ENCODE data around the gene ZNF106. TPM values are rescaled to one million over a fixed set of nuclear protein-coding genes. Genes with fewer than 3 reads are reported as not detected.
A peak's percentile ranks its signal among the peaks of the same experiment; 100 is the strongest.

ZNF106 gene
- total RNA-seq, 1 experiment from 2014 or later = 61.4 TPM

DNA sequence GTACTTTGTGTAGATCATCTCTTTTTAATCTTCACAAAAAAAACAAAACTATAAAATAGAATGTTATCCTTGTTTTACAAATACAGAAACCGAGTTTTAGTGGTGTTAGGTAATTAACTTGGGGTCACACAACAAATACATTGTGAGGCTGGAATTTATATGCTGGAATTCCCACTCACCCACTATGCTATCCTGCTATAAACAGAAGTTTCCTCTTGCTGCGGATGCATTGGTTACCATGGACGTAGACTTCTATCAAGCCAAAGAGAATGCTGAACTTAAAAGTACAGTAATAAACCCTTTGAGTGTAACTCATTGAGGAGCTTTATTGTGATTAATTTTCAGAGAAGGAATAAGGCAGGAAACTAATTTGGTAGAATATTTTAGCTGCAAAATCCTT, 13.7 kb upstream of the ZNF106 start:
- H3K9me3 Mint-ChIP-seq (ENCODE audit: unreplicated experiment) = no peaks in the 10 kb centered on the region
- no peak for DNase-seq (ENCODE audit: unreplicated experiment)
- H3K27me3 Mint-ChIP-seq (ENCODE audit: insufficient read depth, unreplicated experiment) = no peaks in the 10 kb centered on the region
- POLR2A ChIA-PET = interaction anchor here (0.6 to 2.3 kb wide), 5 partner anchors 8 to 90 kb away, joined by 3 to 11 read pairs (median 5); partner anchors contain the start of genes SNAP23 and ZNF106
- CTCF ChIA-PET = interaction anchor here (1.3 kb wide), 1 partner anchor 10 kb away, joined by 4 read pairs; no protein-coding TSS in a partner anchor
- BruUV-seq (replicated peaks) = no TSS peak
- no peak overlapping the region for H3K27ac Mint-ChIP-seq (ENCODE audit: low read depth, unreplicated experiment)
- TF ChIP-seq, protein P1, sequence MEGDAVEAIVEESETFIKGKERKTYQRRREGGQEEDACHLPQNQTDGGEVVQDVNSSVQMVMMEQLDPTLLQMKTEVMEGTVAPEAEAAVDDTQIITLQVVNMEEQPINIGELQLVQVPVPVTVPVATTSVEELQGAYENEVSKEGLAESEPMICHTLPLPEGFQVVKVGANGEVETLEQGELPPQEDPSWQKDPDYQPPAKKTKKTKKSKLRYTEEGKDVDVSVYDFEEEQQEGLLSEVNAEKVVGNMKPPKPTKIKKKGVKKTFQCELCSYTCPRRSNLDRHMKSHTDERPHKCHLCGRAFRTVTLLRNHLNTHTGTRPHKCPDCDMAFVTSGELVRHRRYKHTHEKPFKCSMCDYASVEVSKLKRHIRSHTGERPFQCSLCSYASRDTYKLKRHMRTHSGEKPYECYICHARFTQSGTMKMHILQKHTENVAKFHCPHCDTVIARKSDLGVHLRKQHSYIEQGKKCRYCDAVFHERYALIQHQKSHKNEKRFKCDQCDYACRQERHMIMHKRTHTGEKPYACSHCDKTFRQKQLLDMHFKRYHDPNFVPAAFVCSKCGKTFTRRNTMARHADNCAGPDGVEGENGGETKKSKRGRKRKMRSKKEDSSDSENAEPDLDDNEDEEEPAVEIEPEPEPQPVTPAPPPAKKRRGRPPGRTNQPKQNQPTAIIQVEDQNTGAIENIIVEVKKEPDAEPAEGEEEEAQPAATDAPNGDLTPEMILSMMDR (IDR thresholded peaks at IDR 0.05; ENCODE audit: unreplicated experiment) = no peak
- H3K36me3 Mint-ChIP-seq (ENCODE audit: insufficient read depth, unreplicated experiment) = peaks cover 16% of the 10 kb centered on the region
- no peak overlapping the region for H3K4me3 Mint-ChIP-seq (ENCODE audit: unreplicated experiment)
- intact Hi-C loops (cut with micrococcal nuclease) = no loop called here
- H3K4me1 Mint-ChIP-seq (ENCODE audit: insufficient read depth, unreplicated experiment) = no peaks in the 10 kb centered on the region

- intact Hi-C loops (cut with micrococcal nuclease) = no loop called here
Measured at GRCh38 chr15:42503825-42504224, 12.9 kb upstream of the ZNF106 start.

DNA sequence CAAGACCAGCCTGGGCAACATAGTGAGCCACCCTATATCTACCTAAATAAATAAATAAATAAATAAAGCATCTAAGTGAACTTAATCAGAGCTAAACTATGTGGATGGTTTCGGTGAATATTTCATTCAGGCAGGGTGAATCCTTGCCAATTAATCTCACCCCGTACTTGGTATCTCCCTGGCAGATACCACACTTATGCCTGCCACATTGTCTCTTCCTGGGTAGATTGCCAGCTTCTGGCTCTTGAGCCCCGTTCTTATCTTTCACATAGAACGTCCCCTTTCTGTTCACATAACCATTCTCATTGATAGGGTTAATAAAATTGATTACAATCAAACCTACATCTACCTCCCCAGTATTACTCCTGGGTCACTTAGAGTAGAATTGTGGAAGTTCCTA, 11.5 kb upstream of the ZNF106 start:
- no peak overlapping the region for H3K4me3 Mint-ChIP-seq (ENCODE audit: unreplicated experiment)
- peaks cover 8% of the 10 kb centered on the region for H3K36me3 Mint-ChIP-seq (ENCODE audit: insufficient read depth, unreplicated experiment)
- TF ChIP-seq, protein P1 (IDR thresholded peaks at IDR 0.05; ENCODE audit: unreplicated experiment) = no peak
- H3K27ac Mint-ChIP-seq (ENCODE audit: low read depth, unreplicated experiment) = no peak overlapping the region
- intact Hi-C loops (cut with micrococcal nuclease) = no loop called here
- DNase-seq (ENCODE audit: unreplicated experiment) = no peak
- no peaks in the 10 kb centered on the region for H3K9me3 Mint-ChIP-seq (ENCODE audit: unreplicated experiment)
- POLR2A ChIA-PET = interaction anchor here (0.6 to 1.7 kb wide), 4 partner anchors 10 to 146 kb away, joined by 3 to 5 read pairs (median 4); partner anchors contain the start of genes HAUS2 and LRRC57
- no peaks in the 10 kb centered on the region for H3K4me1 Mint-ChIP-seq (ENCODE audit: insufficient read depth, unreplicated experiment)
- CTCF ChIA-PET = no interaction called here
- BruUV-seq (replicated peaks) = no TSS peak
- no peaks in the 10 kb centered on the region for H3K27me3 Mint-ChIP-seq (ENCODE audit: insufficient read depth, unreplicated experiment)

More at GRCh38 chr15:42503825-42504224, 12.9 kb upstream of the ZNF106 start:
- Mint-ChIP-seq H3K27me3 (ENCODE audit: insufficient read depth, unreplicated experiment) (no peaks in the 10 kb centered on the region), H3K4me1 (ENCODE audit: insufficient read depth, unreplicated experiment) (no peaks in the 10 kb centered on the region), H3K27ac (ENCODE audit: low read depth, unreplicated experiment) (no peak overlapping the region), H3K9me3 (ENCODE audit: unreplicated experiment) (no peaks in the 10 kb centered on the region), H3K36me3 (ENCODE audit: insufficient read depth, unreplicated experiment) (peaks cover 16% of the 10 kb centered on the region), H3K4me3 (ENCODE audit: unreplicated experiment) (no peak overlapping the region)
- no TSS peak for BruUV-seq (replicated peaks)
- TF ChIP-seq, protein P1 (IDR thresholded peaks at IDR 0.05; ENCODE audit: unreplicated experiment) = no peak
- ChIA-PET CTCF (interaction anchor here (1.3 kb wide), 1 partner anchor 9 kb away, joined by 4 read pairs; no protein-coding TSS in a partner anchor), POLR2A (interaction anchor here (0.6 to 2.3 kb wide), 3 partner anchors 8 to 142 kb away, joined by 3 to 11 read pairs (median 9); partner anchors contain the start of genes SNAP23 and ZNF106)
- no peak for DNase-seq (ENCODE audit: unreplicated experiment)

DNA sequence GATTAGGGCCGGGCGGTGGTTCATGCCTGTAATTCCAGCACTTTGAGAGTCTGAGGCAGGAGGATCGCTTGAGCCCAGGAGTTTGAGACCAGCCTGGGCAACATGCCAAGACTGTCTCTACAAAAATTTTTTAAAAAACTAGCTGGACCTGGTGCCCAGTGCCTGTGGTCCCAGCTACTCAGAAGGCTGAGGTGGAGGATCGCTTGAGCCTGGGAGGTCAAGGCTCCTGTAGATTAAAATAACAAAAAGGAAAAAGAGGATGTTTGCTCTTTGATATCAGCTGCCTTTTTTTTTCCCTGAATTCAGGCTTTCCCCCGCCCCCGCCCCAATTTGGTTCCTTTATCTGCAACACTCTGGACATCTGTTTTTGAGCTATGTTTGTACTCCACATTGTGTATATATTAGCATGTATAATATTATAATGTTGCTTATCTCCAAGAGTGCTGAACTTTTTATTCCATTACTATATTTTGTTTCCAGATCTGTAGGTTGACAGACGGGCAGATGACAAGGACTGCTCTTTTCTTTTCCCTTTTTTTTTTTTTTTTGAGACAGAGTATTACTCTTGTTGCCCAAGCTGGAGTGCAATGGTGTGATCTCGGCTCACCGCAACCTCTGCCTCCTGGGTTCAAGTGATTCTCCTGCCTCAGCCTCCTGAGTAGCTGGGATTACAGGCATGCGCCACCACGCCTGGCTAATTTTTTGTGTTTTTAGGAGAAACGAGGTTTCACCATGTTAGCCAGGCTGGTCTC, 9.1 kb upstream of the ZNF106 start:
- BruUV-seq (replicated peaks) = no TSS peak
- intact Hi-C loops (cut with micrococcal nuclease) = loop anchor here (5.0 to 10.0 kb wide), 3 partner anchors 47 to 225 kb away; partner anchors contain the start of genes GANC, HAUS2, LRRC57 and TMEM87A
- ChIA-PET POLR2A (interaction anchor here (0.5 to 3.4 kb wide), 7 partner anchors 9 to 1255 kb away, joined by 3 to 29 read pairs (median 6); partner anchors contain the start of genes GANC, HAUS2, LRRC57 and TMEM87A), CTCF (interaction anchor here (1.3 kb wide), 1 partner anchor 39 kb away, joined by 3 read pairs; no protein-coding TSS in a partner anchor)
- TF ChIP-seq, protein P1 (IDR thresholded peaks at IDR 0.05; ENCODE audit: unreplicated experiment) = no peak
- H3K27ac Mint-ChIP-seq (ENCODE audit: low read depth, unreplicated experiment) = peak overlapping the region; percentile 90
- DNase-seq (ENCODE audit: unreplicated experiment) = peak; percentile 23
- no peaks in the 10 kb centered on the region for H3K27me3 Mint-ChIP-seq (ENCODE audit: insufficient read depth, unreplicated experiment)
- no peaks in the 10 kb centered on the region for H3K9me3 Mint-ChIP-seq (ENCODE audit: unreplicated experiment)
- H3K4me1 Mint-ChIP-seq (ENCODE audit: insufficient read depth, unreplicated experiment) = peaks cover 13% of the 10 kb centered on the region
- H3K4me3 Mint-ChIP-seq (ENCODE audit: unreplicated experiment) = no peak overlapping the region
- H3K36me3 Mint-ChIP-seq (ENCODE audit: insufficient read depth, unreplicated experiment) = peaks cover 5% of the 10 kb centered on the region

All from MCF 10A (cell line).